HCT116 (cell line): ENCODE data around the gene MNT. TPM values are rescaled to one million over a fixed set of nuclear protein-coding genes. Genes with fewer than 3 reads are reported as not detected.

Source experiments
- ATAC-seq: fragments of 200-7000 bp; cut with Tn5 transposase; 2 replicates; pipeline ENCODE4 v1.9.1; 2020; ENCODE audit warnings: mild to moderate bottlenecking, moderate library complexity
- BruUV-seq: library from RNA; stranded (reverse); fragments of 400-500 nt; replicated peaks from 2 replicates; lab custom pipeline; 2021; lab: Mats Ljungman, UMichigan
- CTCF ChIA-PET: fragments of 300-600 bp; sonication (Branson Sonifier 250); formaldehyde crosslinking; loops from one replicate; lab custom pipeline; 2021; ENCODE audit warnings: antibody characterized with exemption; lab: Charles Lee
- POLR2A ChIA-PET: fragments of 300-600, 350-600 bp; sonication (Branson Sonifier 250); formaldehyde crosslinking; loops from one replicate; lab custom pipeline; 2021; ENCODE audit warnings: antibody characterized with exemption; lab: Charles Lee
- RAD21 ChIA-PET, 2 experiments: fragments of 300-600 bp; sonication (Branson Sonifier 250); formaldehyde crosslinking; loops; one replicate each; lab custom pipeline; 2023; ENCODE audit warnings: low total read pairs in 2 of 2; ENCODE audit not compliant: uncharacterized antibody in 2 of 2, unreplicated experiment in 2 of 2, low non-redundant PET in 1 of 2; lab: Charles Lee
- DNase-seq: peaks from one replicate; pipeline ENCODE4 v3.0.0-alpha.2; 2010; ENCODE audit warnings: low read depth, low spot score
- H2AFZ ChIP-seq: fragments of 200-600 bp; shearing (Covaris generic), sonication (generic); 2 replicates; pipeline ENCODE4 v1.6.1; 2017; ENCODE audit warnings: low read depth, mixed run types, mixed read lengths, antibody characterized with exemption, low read length; ENCODE audit not compliant: poor library complexity, severe bottlenecking
- H3K27ac ChIP-seq: 2 replicates; pipeline ENCODE4 v1.5.1; 2012; ENCODE audit warnings: low read depth, low read length
- H3K27me3 ChIP-seq: fragments of 200-600 bp; sonication (generic); 2 replicates; pipeline ENCODE4 v1.6.1; 2016; ENCODE audit warnings: mixed run types, low read length, mixed read lengths; ENCODE audit not compliant: insufficient read depth
- H3K36me3 ChIP-seq, 2 experiments: fragments of 200-500 bp in 1 of 2; fragments of 200-600 bp in 1 of 2; sonication (Bioruptor generic) in 1 of 2; sonication (generic) in 1 of 2; 2 replicates each; pipeline versions ENCODE4 v1.5.1 to v1.6.1; 2014 to 2016; ENCODE audit warnings: low read length in 2 of 2, inconsistent platforms in 1 of 2, mixed read lengths in 1 of 2, mixed run types in 1 of 2; ENCODE audit not compliant: insufficient read depth in 2 of 2, control insufficient read depth in 1 of 2
- H3K4me1 ChIP-seq, 2 experiments: fragments of 200-600 bp in 1 of 2; sonication (generic) in 1 of 2; 2 replicates each; pipeline versions ENCODE4 v1.5.1 to v1.6.1; 2012 to 2017; ENCODE audit warnings: low read length in 2 of 2, inconsistent platforms in 1 of 2, mild to moderate bottlenecking in 1 of 2, mixed read lengths in 1 of 2, mixed run types in 1 of 2, moderate library complexity in 1 of 2; ENCODE audit not compliant: insufficient read depth in 2 of 2, control insufficient read depth in 1 of 2
- H3K4me2 ChIP-seq: fragments of 200-600 bp; sonication (generic); 2 replicates; pipeline ENCODE4 v1.6.1; 2017; ENCODE audit warnings: mixed run types, low read length, mixed read lengths
- H3K4me3 ChIP-seq, 2 experiments: fragments of 200-600 bp in 1 of 2; sonication (generic) in 1 of 2; replicated peaks in 1 of 2; 2 replicates each; pipeline ENCODE4 v1.5.1; 2011 to 2016; ENCODE audit warnings: low read length in 2 of 2, control low read depth in 1 of 2, low read depth in 1 of 2, mild to moderate bottlenecking in 1 of 2, mixed read lengths in 1 of 2, mixed run types in 1 of 2
- H3K79me2 ChIP-seq: fragments of 200-600 bp; sonication (generic); 2 replicates; pipeline ENCODE4 v1.6.1; 2017; ENCODE audit warnings: mild to moderate bottlenecking, mixed run types, low read length, moderate library complexity, mixed read lengths; ENCODE audit not compliant: insufficient read depth
- H3K9ac ChIP-seq: fragments of 200-600 bp; sonication (generic); 2 replicates; pipeline ENCODE4 v1.6.1; 2016; ENCODE audit warnings: low read length, mixed read lengths
- H3K9me2 ChIP-seq: fragments of 200-600 bp; sonication (generic), shearing (Covaris generic); 2 replicates; pipeline ENCODE4 v1.6.1; 2017; ENCODE audit warnings: mixed run types, mild to moderate bottlenecking, moderate library complexity; ENCODE audit not compliant: insufficient read depth
- H3K9me3 ChIP-seq, 2 experiments: fragments of 200-500 bp in 1 of 2; fragments of 200-600 bp in 1 of 2; sonication (Bioruptor generic) in 1 of 2; sonication (generic) in 1 of 2; 2 replicates each; pipeline ENCODE4 v1.6.1; 2014 to 2017; ENCODE audit warnings: low read length in 2 of 2, mixed read lengths in 2 of 2, inconsistent platforms in 1 of 2, low read depth in 1 of 2, mild to moderate bottlenecking in 1 of 2, mixed run types in 1 of 2, moderate library complexity in 1 of 2; ENCODE audit not compliant: control insufficient read depth in 1 of 2, insufficient read depth in 1 of 2
- H4K20me1 ChIP-seq: fragments of 200-600 bp; sonication (generic), shearing (Covaris generic); 2 replicates; pipeline ENCODE4 v1.6.1; 2017; ENCODE audit warnings: mixed run types, mild to moderate bottlenecking, moderate library complexity; ENCODE audit not compliant: insufficient read depth
- CBX3 ChIP-seq: IDR thresholded peaks from 2 replicates; pipeline ENCODE4 v1.6.1; 2012; ENCODE audit warnings: low read depth
- CEBPB ChIP-seq: IDR thresholded peaks from 2 replicates; pipeline ENCODE4 v1.6.1; 2012; ENCODE audit warnings: low read depth
- EGR1 ChIP-seq: IDR thresholded peaks from 2 replicates; pipeline ENCODE4 v1.6.1; 2012; ENCODE audit warnings: low read depth
- ELF1 ChIP-seq: IDR thresholded peaks from 2 replicates; pipeline ENCODE4 v1.6.1; 2012; ENCODE audit warnings: low read depth, borderline replicate concordance
- EZH2 ChIP-seq: fragments of 200-600 bp; sonication (generic); IDR thresholded peaks from 2 replicates; pipeline ENCODE4 v1.6.1; 2017; ENCODE audit warnings: antibody characterized with exemption, mixed run types
- EZH2phosphoT487 ChIP-seq: fragments of 200-600 bp; IDR thresholded peaks from 2 replicates; pipeline ENCODE4 v1.6.1; 2018; ENCODE audit warnings: antibody characterized with exemption, borderline replicate concordance
- JUND ChIP-seq: IDR thresholded peaks from 2 replicates; pipeline ENCODE4 v1.6.1; 2012
- POLR2A ChIP-seq: IDR thresholded peaks from 2 replicates; pipeline ENCODE4 v1.7.0; 2011; ENCODE audit warnings: borderline replicate concordance; ENCODE audit not compliant: insufficient read depth, insufficient read length; ENCODE audit errors: extremely low read depth
- RAD21 ChIP-seq: IDR thresholded peaks from 2 replicates; pipeline ENCODE4 v1.6.1; 2012; ENCODE audit warnings: low read depth, mild to moderate bottlenecking
- SP1 ChIP-seq: IDR thresholded peaks from 2 replicates; pipeline ENCODE4 v1.6.1; 2012; ENCODE audit warnings: low read depth
- SRF ChIP-seq: IDR thresholded peaks from 2 replicates; pipeline ENCODE4 v1.6.1; 2012; ENCODE audit warnings: low read depth
- TCF7L2 ChIP-seq: IDR thresholded peaks from 2 replicates; pipeline ENCODE4 v1.7.0; 2011; ENCODE audit warnings: borderline replicate concordance, inconsistent platforms; ENCODE audit not compliant: insufficient read depth, insufficient read length; ENCODE audit errors: extremely low read depth
- ZFX ChIP-seq: fragments of 450-650 bp; IDR thresholded peaks from 2 replicates; pipeline ENCODE4 v1.6.1; 2017
- intact Hi-C: fragments of 100-400 bp; cut with micrococcal nuclease; formaldehyde crosslinking; loops from 2 replicates; pipeline ENCODE4 v1.10.0; 2022
- total RNA-seq: library from RNA; stranded (reverse); gene quantifications from one replicate; pipeline ENCODE4 v1.2.1, GENCODE V29; 2021; ENCODE audit not compliant: unreplicated experiment
- TF ChIP-seq, protein P1 (sequence below): IDR thresholded peaks from 2 replicates; pipeline ENCODE4 v1.6.1; 2012
- TF ChIP-seq, protein P2 (sequence below): IDR thresholded peaks from 2 replicates; pipeline ENCODE4 v1.6.1; 2012
- TF ChIP-seq, protein P3 (sequence below), 3 experiments: fragments of 200-600 bp in 1 of 3; sonication (generic) in 1 of 3; IDR thresholded peaks in 2 of 3; conservative IDR thresholded peaks in 1 of 3; 2 replicates each; pipeline ENCODE4 v1.5.1; 2012 to 2017; ENCODE audit warnings: low read depth in 2 of 3, low read length in 2 of 3, antibody characterized with exemption in 1 of 3, borderline replicate concordance in 1 of 3, control low read depth in 1 of 3, mild to moderate bottlenecking in 1 of 3, mixed read lengths in 1 of 3, mixed run types in 1 of 3, moderate library complexity in 1 of 3; ENCODE audit not compliant: insufficient read depth in 1 of 3

The MNT gene
- total RNA-seq, 1 experiment from 2014 or later: 37.0 TPM

DNA sequence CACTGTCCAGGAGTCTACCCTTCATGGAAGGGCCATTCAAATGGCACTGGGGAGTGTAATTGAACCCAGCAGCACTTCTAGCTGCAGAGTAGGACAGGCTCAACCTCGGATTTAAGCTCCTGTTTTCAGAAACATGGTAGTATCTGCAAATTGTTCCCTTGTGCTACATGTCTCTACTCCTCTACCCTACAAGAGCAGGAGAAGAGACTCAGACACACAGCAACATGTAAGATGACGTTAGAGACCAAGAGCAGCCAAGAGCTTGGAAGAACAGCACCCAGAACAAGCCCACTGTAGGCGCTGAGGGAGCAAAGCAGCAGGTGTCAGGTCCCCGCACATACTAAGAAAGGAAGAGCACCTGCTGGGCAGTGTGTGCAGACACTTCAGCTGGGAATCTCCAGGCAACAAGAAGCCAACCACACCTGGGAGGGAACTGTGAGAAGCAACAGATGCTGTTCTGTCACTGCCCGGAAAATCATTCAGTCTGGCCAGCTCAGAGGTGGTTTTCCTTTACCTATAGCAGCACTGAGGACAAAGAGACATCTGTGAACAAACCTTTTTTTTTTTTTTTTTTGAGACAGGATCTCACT is 35.6 kb upstream of the MNT start:
- TF ChIP-seq EZH2 (no peak), SP1 (no peak), RAD21 (no peak), TCF7L2 (no peak), EZH2phosphoT487 (no peak), EGR1 (no peak), POLR2A (no peak), SRF (no peak), ZFX (no peak)
- TF ChIP-seq, protein P1, sequence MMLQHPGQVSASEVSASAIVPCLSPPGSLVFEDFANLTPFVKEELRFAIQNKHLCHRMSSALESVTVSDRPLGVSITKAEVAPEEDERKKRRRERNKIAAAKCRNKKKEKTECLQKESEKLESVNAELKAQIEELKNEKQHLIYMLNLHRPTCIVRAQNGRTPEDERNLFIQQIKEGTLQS: no peak
- Histone ChIP-seq H3K9me2 (no peaks in the 10 kb centered on the region), H3K27me3 (no peaks in the 10 kb centered on the region), H3K79me2 (peaks cover 17% of the 10 kb centered on the region; the same call in 1 of the 2 replicates), H3K36me3 (peaks cover 14 to 38% of the 10 kb centered on the region in 2 experiments; a peak in 3 of 4 replicates), H3K9me3 (no peaks in the 10 kb centered on the region), H4K20me1 (no peaks in the 10 kb centered on the region), H3K27ac (no peak overlapping the region), H2AFZ (no peak overlapping the region), H3K4me1 (no peaks in the 10 kb centered on the region), H3K9ac (no peak overlapping the region), H3K4me3 (no peak overlapping the region), H3K4me2 (no peak overlapping the region)
- no peak for DNase-seq
- no TSS peak for BruUV-seq
- intact Hi-C loops: no loop called here
- RAD21 ChIA-PET: no interaction called here
- ATAC-seq: no peak
- CTCF ChIA-PET: no interaction called here
- POLR2A ChIA-PET: no interaction called here

DNA sequence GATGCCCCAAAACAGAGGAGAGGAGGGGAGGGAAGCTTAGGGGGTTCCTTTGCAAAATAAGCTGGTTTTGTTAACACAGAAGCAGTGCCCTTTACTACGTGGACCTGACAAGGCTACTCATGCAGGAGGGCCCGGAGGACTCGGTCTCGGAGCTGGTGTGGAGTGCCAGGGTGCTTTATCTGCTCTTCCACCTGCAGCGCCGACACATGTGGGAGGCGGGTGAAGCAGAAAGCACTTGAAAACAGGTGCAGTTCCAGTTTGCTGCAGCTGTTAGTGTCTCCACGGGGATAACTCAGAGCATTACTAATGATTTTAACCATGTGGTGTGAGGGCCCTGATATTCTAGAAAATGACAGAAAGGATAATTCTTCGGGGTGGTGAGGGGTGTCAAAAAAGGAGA is 35.0 kb upstream of the MNT start:
- ChIA-PET POLR2A (no interaction called here), CTCF (no interaction called here), RAD21 (no interaction called here)
- intact Hi-C loops: no loop called here
- ATAC-seq (no peak), DNase-seq (no peak)
- H3K27ac ChIP-seq: no peak overlapping the region
- no peaks in the 10 kb centered on the region for H3K9me2 ChIP-seq
- H4K20me1 ChIP-seq: no peaks in the 10 kb centered on the region
- no TSS peak for BruUV-seq
- H3K79me2 ChIP-seq: peaks cover 18% of the 10 kb centered on the region
- H3K9ac ChIP-seq: no peak overlapping the region
- H3K4me3 ChIP-seq: no peak overlapping the region
- peaks cover 11 to 32% of the 10 kb centered on the region in 2 experiments; a peak in 3 of 4 replicates for H3K36me3 ChIP-seq
- no peaks in the 10 kb centered on the region for H3K27me3 ChIP-seq
- H3K4me1 ChIP-seq: no peaks in the 10 kb centered on the region
- no peak overlapping the region for H2AFZ ChIP-seq
- no peaks in the 10 kb centered on the region for H3K9me3 ChIP-seq
- no peak overlapping the region for H3K4me2 ChIP-seq
- TF ChIP-seq EZH2 (no peak), SP1 (no peak), RAD21 (no peak), CEBPB (no peak), ELF1 (no peak), JUND (no peak), CBX3 (no peak), EZH2phosphoT487 (no peak), POLR2A (no peak), SRF (no peak)
- TF ChIP-seq, protein P2, sequence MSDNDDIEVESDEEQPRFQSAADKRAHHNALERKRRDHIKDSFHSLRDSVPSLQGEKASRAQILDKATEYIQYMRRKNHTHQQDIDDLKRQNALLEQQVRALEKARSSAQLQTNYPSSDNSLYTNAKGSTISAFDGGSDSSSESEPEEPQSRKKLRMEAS: no peak
- TF ChIP-seq, protein P3, sequence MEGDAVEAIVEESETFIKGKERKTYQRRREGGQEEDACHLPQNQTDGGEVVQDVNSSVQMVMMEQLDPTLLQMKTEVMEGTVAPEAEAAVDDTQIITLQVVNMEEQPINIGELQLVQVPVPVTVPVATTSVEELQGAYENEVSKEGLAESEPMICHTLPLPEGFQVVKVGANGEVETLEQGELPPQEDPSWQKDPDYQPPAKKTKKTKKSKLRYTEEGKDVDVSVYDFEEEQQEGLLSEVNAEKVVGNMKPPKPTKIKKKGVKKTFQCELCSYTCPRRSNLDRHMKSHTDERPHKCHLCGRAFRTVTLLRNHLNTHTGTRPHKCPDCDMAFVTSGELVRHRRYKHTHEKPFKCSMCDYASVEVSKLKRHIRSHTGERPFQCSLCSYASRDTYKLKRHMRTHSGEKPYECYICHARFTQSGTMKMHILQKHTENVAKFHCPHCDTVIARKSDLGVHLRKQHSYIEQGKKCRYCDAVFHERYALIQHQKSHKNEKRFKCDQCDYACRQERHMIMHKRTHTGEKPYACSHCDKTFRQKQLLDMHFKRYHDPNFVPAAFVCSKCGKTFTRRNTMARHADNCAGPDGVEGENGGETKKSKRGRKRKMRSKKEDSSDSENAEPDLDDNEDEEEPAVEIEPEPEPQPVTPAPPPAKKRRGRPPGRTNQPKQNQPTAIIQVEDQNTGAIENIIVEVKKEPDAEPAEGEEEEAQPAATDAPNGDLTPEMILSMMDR (IDR thresholded peaks at IDR 0.05 in 2 of 3, conservative IDR thresholded peaks at IDR 0.05 in 1 of 3; ENCODE audit: borderline replicate concordance in 1 of 3, insufficient read depth in 1 of 3, low read depth in 2 of 3, low read length in 2 of 3): no peak
